Testis (tissue), 3 donors: ENCODE data around the gene NKIRAS2. TPM values are rescaled to one million over a fixed set of nuclear protein-coding genes. Genes with fewer than 3 reads are reported as not detected.

Experiments used
- DNase-seq: peaks from one replicate; pipeline ENCODE4 v3.0.0-alpha.2; 2019
- H3K27ac ChIP-seq, 2 donors: fragments of 200-600 bp; sonication (generic); one replicate each; pipeline ENCODE4 v1.5.1; 2019
- H3K27me3 ChIP-seq: fragments of 200-600 bp; sonication (generic); one replicate; pipeline ENCODE4 v1.5.1; 2019
- H3K36me3 ChIP-seq: fragments of 200-600 bp; sonication (generic); one replicate; pipeline ENCODE4 v1.5.1; 2017; ENCODE audit warnings: low read depth; ENCODE audit errors: missing control alignments
- H3K4me1 ChIP-seq: fragments of 200-600 bp; sonication (generic); one replicate; pipeline ENCODE4 v1.5.1; 2019
- H3K4me3 ChIP-seq, 2 donors: fragments of 200-600 bp; sonication (generic); one replicate each; pipeline ENCODE4 v1.5.1; 2017 to 2019
- H3K9me3 ChIP-seq: fragments of 200-600 bp; sonication (generic); one replicate; pipeline ENCODE4 v1.5.1; 2017
- POLR2A ChIP-seq: fragments of 450-650 bp; IDR thresholded peaks from one replicate; pipeline ENCODE4 v1.6.1; 2017; ENCODE audit warnings: antibody characterized with exemption, mild to moderate bottlenecking, moderate library complexity
- WGBS, 2 donors: methylation state at CpG; one replicate each; pipeline ENCODE4 v1.1.5; 2018; 5-methylcytosine and 5-hydroxymethylcytosine counted together
- intact Hi-C: fragments of 100-400 bp; cut with DNase I; formaldehyde crosslinking; loops from one replicate; pipeline ENCODE4 v1.15.1; 2023; ENCODE audit warnings: low total_unique reads
- polyA plus RNA-seq: library from polyadenylated mRNA; stranded (reverse); fragments of 350-450 nt; fragmentation: Illumina TruSeq; extraction: RNeasy Lipid Tissue Mini Kit (QIAGEN cat#74804); gene quantifications from one replicate; pipeline ENCODE4 v1.2.3, GENCODE V29; 2014; ENCODE audit warnings: low read depth, low replicate concordance; ENCODE audit not compliant: insufficient read depth
- total RNA-seq, 2 donors: library from RNA; depleted of rRNA; stranded (reverse); fragments of >200 nt; gene quantifications; one replicate each; pipeline ENCODE4 v1.2.3, GENCODE V29; 2016
- TF ChIP-seq, protein P1 (sequence below), 3 experiments: fragments of 450-650 bp in 2 of 3; fragments of 200-600 bp in 1 of 3; sonication (generic) in 1 of 3; IDR thresholded peaks; one replicate each; pipeline ENCODE4 v1.5.1; 2016 to 2019; ENCODE audit warnings: antibody characterized with exemption in 3 of 3, mild to moderate bottlenecking in 2 of 3, moderate library complexity in 1 of 3

The NKIRAS2 gene
- total and polyA plus RNA-seq, 3 donors from 2014 or later = 65.4 to 103 (median 85.1) TPM

DNA sequence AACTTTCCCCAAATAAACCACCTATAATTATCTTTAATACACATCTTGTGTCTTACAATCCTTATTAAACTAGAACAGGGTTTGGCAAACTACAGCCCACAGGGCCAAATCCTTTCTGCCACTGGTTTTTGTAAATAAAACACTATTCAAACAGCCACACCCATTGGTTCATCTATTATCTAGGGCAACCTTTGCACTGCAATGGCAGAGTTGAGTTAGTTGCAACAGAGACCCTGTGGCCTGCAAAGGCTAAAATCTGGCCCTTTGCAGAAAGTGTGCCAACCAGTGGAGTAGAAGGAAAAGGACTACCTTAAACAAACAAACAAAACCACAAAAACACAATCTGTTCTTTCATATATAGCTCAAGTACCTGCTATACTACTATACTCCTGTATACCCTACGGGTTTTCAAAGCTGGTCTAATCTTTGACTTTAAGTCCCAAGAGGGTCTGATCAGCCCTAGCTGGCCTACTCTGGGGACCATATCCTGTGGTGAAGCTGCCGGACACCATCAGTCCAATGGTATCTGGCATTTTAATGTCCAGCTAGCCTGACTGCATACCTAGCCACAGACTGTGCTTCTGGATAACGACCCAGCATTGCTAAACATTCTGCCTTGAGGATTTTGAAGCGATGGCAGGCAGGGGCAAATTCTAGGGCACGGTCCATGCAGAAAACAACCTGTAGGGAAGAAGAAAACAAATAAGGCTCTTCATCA is 30.0 kb upstream of the NKIRAS2 start:
- DNase-seq = no peak
- Histone ChIP-seq H3K4me1 (no peaks in the 10 kb centered on the region), H3K9me3 (no peaks in the 10 kb centered on the region), H3K36me3 (no peaks in the 10 kb centered on the region), H3K27ac (no peak overlapping the region), H3K27me3 (no peaks in the 10 kb centered on the region), H3K4me3 (no peak overlapping the region)
- 87 to 96% methylated on average over 5 of the region's 5 CpGs for WGBS, 2 donors
- TF ChIP-seq, protein P1, sequence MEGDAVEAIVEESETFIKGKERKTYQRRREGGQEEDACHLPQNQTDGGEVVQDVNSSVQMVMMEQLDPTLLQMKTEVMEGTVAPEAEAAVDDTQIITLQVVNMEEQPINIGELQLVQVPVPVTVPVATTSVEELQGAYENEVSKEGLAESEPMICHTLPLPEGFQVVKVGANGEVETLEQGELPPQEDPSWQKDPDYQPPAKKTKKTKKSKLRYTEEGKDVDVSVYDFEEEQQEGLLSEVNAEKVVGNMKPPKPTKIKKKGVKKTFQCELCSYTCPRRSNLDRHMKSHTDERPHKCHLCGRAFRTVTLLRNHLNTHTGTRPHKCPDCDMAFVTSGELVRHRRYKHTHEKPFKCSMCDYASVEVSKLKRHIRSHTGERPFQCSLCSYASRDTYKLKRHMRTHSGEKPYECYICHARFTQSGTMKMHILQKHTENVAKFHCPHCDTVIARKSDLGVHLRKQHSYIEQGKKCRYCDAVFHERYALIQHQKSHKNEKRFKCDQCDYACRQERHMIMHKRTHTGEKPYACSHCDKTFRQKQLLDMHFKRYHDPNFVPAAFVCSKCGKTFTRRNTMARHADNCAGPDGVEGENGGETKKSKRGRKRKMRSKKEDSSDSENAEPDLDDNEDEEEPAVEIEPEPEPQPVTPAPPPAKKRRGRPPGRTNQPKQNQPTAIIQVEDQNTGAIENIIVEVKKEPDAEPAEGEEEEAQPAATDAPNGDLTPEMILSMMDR (IDR thresholded peaks at IDR 0.05) = no peak
- TF ChIP-seq POLR2A = no peak
- intact Hi-C loops = no loop called here

DNA sequence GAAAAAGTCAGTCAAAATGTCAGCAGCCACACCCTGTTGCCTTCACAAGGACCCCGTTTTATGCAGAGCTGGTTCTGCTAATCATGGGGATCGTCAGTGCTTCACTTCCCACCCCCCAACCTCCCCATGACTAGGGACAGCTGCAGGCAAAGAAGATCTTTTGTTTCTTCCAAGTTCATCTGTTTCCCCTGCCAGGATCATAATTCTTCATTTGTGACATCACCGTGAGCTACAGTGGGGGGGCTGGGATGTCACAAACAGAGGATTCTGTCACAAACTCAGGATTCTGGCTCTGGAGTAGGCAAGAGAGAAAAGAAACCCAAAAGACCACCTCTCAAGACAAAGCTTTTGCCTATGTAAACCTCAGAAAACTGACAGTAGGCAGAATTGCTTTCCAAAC is 27.3 kb upstream of the NKIRAS2 start:
- H3K27ac ChIP-seq = no peak overlapping the region
- H3K27me3 ChIP-seq = no peaks in the 10 kb centered on the region
- TF ChIP-seq POLR2A = no peak
- TF ChIP-seq, protein P1 (IDR thresholded peaks at IDR 0.05) = no peak
- H3K4me3 ChIP-seq = no peak overlapping the region
- no peaks in the 10 kb centered on the region for H3K9me3 ChIP-seq
- H3K36me3 ChIP-seq = no peaks in the 10 kb centered on the region
- H3K4me1 ChIP-seq = no peaks in the 10 kb centered on the region
- intact Hi-C loops = no loop called here
- WGBS, 2 donors = 64% methylated on average over 3 of the region's 3 CpGs
- DNase-seq = no peak

DNA sequence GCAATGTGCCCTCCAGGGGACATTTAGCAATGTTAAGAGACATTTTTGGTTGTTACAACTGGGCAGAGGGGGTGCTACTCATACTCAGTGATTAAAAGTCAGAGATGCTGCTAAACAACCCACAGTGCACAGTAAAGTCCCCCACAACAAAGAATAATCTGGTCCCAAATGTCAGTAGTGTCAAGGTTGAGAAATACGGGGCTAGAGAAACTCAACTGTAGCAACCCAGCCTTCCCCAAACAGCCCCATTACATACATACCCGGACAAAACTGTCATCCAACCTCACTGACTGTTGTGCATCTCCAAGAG is 23.1 kb upstream of the NKIRAS2 start:
- Histone ChIP-seq H3K27ac (no peak overlapping the region), H3K9me3 (no peaks in the 10 kb centered on the region), H3K4me1 (no peaks in the 10 kb centered on the region), H3K36me3 (no peaks in the 10 kb centered on the region), H3K27me3 (no peaks in the 10 kb centered on the region), H3K4me3 (no peak overlapping the region)
- WGBS, 2 donors = 92 to 98% methylated on average over 2 of the region's 2 CpGs
- intact Hi-C loops = no loop called here
- no peak for TF ChIP-seq POLR2A
- TF ChIP-seq, protein P1 (IDR thresholded peaks at IDR 0.05) = no peak
- no peak for DNase-seq

GRCh38 chr17:41998497-41998896 is 21.4 kb upstream of the NKIRAS2 start:
- no peak for DNase-seq
- H3K27ac ChIP-seq = no peak overlapping the region
- TF ChIP-seq, protein P1 (IDR thresholded peaks at IDR 0.05) = no peak
- no peak for TF ChIP-seq POLR2A
- intact Hi-C loops = no loop called here
- H3K4me1 ChIP-seq = no peaks in the 10 kb centered on the region
- no peaks in the 10 kb centered on the region for H3K9me3 ChIP-seq
- no peaks in the 10 kb centered on the region for H3K27me3 ChIP-seq
- no peak overlapping the region for H3K4me3 ChIP-seq
- no peaks in the 10 kb centered on the region for H3K36me3 ChIP-seq
- 36 to 38% methylated on average over 2 of the region's 2 CpGs for WGBS, 2 donors

GRCh38 chr17:42000413-42001133 is 19.3 kb upstream of the NKIRAS2 start:
- Histone ChIP-seq H3K9me3 (no peaks in the 10 kb centered on the region), H3K36me3 (no peaks in the 10 kb centered on the region), H3K4me1 (no peaks in the 10 kb centered on the region), H3K27ac (no peak overlapping the region), H3K27me3 (no peaks in the 10 kb centered on the region), H3K4me3 (no peak overlapping the region)
- intact Hi-C loops = no loop called here
- WGBS, 2 donors = 90 to 91% methylated on average over 3 of the region's 3 CpGs
- TF ChIP-seq, protein P1 (IDR thresholded peaks at IDR 0.05) = no peak
- TF ChIP-seq POLR2A = no peak
- DNase-seq = no peak
